GM12878 (cell line): ENCODE results near the gene ATP2A3. TPM values are rescaled to one million over a fixed set of nuclear protein-coding genes. Genes with fewer than 3 reads are reported as not detected.
A peak's percentile ranks its signal among the peaks of the same experiment; 100 is the strongest.

Source experiments
- DPF2 ChIP-seq: fragments of 450-650 bp; IDR thresholded peaks from 2 replicates; pipeline ENCODE4 v1.6.1; 2017; ENCODE audit warnings: mild to moderate bottlenecking
- EZH2 ChIP-seq: IDR thresholded peaks from 2 replicates; pipeline ENCODE4 v1.6.1; 2012; ENCODE audit warnings: low read depth, mild to moderate bottlenecking, control low read depth, inconsistent platforms, low read length, borderline replicate concordance; ENCODE audit not compliant: control insufficient read depth
- HCFC1 ChIP-seq: fragments of 150-350 bp; IDR thresholded peaks from 2 replicates; pipeline ENCODE4 v1.6.1; 2014; ENCODE audit warnings: low read length
- HDGF ChIP-seq: fragments of 450-650 bp; IDR thresholded peaks from 2 replicates; pipeline ENCODE4 v1.6.1; 2016; ENCODE audit warnings: antibody characterized with exemption
- IKZF2 ChIP-seq, 2 experiments: fragments of 450-650 bp; IDR thresholded peaks; 2 replicates each; pipeline ENCODE4 v1.6.1; 2017; ENCODE audit warnings: mild to moderate bottlenecking in 2 of 2, moderate library complexity in 2 of 2
- NBN ChIP-seq: fragments of 450-650 bp; IDR thresholded peaks from 2 replicates; pipeline ENCODE4 v1.6.1; 2016
- NRF1 ChIP-seq: conservative IDR thresholded peaks from 2 replicates; pipeline ENCODE4 v1.6.1; 2011; ENCODE audit warnings: mild to moderate bottlenecking, low read depth, low read length, improper control_type of control experiment
- PAX8 ChIP-seq: fragments of 450-650 bp; IDR thresholded peaks from 2 replicates; pipeline ENCODE4 v1.6.1; 2017; ENCODE audit warnings: mild to moderate bottlenecking, moderate library complexity
- RAD21 ChIP-seq: IDR thresholded peaks from 2 replicates; pipeline ENCODE4 v1.6.1; 2011; ENCODE audit warnings: mild to moderate bottlenecking, low read depth, low read length, moderate library complexity; ENCODE audit not compliant: insufficient read depth
- TCF12 ChIP-seq: IDR thresholded peaks from 2 replicates; pipeline ENCODE4 v1.6.1; 2011; ENCODE audit warnings: low read depth, mild to moderate bottlenecking, low read length
- TCF3 ChIP-seq: IDR thresholded peaks from 2 replicates; pipeline ENCODE4 v1.6.1; 2012; ENCODE audit warnings: low read depth, mild to moderate bottlenecking, low read length, borderline replicate concordance; ENCODE audit not compliant: insufficient read depth
- ZNF24 ChIP-seq: fragments of 450-650 bp; IDR thresholded peaks from 2 replicates; pipeline ENCODE4 v1.6.1; 2017; ENCODE audit warnings: antibody characterized with exemption, mild to moderate bottlenecking
- ZNF622 ChIP-seq: fragments of 450-650 bp; IDR thresholded peaks from 2 replicates; pipeline ENCODE4 v1.6.1; 2017; ENCODE audit warnings: mild to moderate bottlenecking, inconsistent platforms
- polyA plus RNA-seq, 11 experiments: library from polyadenylated mRNA; depleted of rRNA in 4 of 11; unstranded in 6 of 11; stranded (reverse) in 5 of 11; fragments of >200 nt; fragmentation: Nextera tagmentation in 4 of 11; fragmentation: Illumina TruSeq in 1 of 11; extraction: Ambion mirVana in 4 of 11; extraction: Trizol in 1 of 11; gene quantifications; 1 replicate in 1 of 11; 2 replicates in 10 of 11; pipeline versions ENCODE4 v1.2.1 to v1.2.3, GENCODE V29; 2011 to 2016; ENCODE audit warnings: inconsistent platforms in 2 of 11, missing spikeins in 2 of 11, low read depth in 1 of 11
- total RNA-seq, 4 experiments: library from RNA; depleted of rRNA in 3 of 4; stranded (reverse); fragments of >200 nt in 3 of 4; fragmentation: Illumina TruSeq in 1 of 4; extraction: Trizol in 1 of 4; gene quantifications; 2 replicates each; pipeline versions ENCODE4 v1.2.1 to v1.2.3, GENCODE V29; 2013 to 2021
- TF ChIP-seq, protein P1 (sequence below): IDR thresholded peaks from 2 replicates; pipeline ENCODE4 v1.6.1; 2012; ENCODE audit warnings: improper control_type of control experiment, low read depth, low read length; ENCODE audit not compliant: insufficient replicate concordance
- TF ChIP-seq, protein P2 (sequence below): fragments of 450-650 bp; IDR thresholded peaks from 2 replicates; pipeline ENCODE4 v1.6.1; 2014; ENCODE audit warnings: mild to moderate bottlenecking
- TF ChIP-seq, protein P3 (sequence below): fragments of 450-650 bp; IDR thresholded peaks from 2 replicates; pipeline ENCODE4 v1.6.1; 2016; ENCODE audit warnings: mild to moderate bottlenecking, moderate library complexity, borderline replicate concordance
- TF ChIP-seq, protein P4 (sequence below): IDR thresholded peaks from 2 replicates; pipeline ENCODE4 v1.6.1; 2012; ENCODE audit warnings: mild to moderate bottlenecking, low read depth, low read length

ATP2A3 gene
- total and polyA plus RNA-seq, 10 of the 15 experiments (the other 5 are each of a cell fraction or from before 2014, with no cell fraction given) = 1.0 to 99.2 (median 37.9) TPM

DNA sequence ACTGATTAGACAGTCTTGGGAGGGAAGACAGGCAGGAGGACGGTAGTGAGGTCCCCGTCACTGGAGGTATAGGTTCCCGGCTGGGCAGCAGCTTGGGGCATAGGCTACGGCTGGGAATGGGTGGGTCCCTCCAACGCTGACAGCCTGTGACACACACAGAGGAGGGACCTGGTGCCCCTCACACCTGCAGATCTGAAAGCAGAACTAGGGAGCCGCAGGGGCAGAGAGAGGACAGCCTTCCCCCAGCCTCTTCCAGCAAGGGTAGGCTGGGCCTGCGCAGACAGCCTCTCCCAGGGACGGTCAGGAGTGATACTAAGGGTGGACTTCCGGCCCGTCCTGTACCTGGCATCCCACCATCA, 49.9 kb downstream of the ATP2A3 start (continued):
- TF ChIP-seq, protein P1, sequence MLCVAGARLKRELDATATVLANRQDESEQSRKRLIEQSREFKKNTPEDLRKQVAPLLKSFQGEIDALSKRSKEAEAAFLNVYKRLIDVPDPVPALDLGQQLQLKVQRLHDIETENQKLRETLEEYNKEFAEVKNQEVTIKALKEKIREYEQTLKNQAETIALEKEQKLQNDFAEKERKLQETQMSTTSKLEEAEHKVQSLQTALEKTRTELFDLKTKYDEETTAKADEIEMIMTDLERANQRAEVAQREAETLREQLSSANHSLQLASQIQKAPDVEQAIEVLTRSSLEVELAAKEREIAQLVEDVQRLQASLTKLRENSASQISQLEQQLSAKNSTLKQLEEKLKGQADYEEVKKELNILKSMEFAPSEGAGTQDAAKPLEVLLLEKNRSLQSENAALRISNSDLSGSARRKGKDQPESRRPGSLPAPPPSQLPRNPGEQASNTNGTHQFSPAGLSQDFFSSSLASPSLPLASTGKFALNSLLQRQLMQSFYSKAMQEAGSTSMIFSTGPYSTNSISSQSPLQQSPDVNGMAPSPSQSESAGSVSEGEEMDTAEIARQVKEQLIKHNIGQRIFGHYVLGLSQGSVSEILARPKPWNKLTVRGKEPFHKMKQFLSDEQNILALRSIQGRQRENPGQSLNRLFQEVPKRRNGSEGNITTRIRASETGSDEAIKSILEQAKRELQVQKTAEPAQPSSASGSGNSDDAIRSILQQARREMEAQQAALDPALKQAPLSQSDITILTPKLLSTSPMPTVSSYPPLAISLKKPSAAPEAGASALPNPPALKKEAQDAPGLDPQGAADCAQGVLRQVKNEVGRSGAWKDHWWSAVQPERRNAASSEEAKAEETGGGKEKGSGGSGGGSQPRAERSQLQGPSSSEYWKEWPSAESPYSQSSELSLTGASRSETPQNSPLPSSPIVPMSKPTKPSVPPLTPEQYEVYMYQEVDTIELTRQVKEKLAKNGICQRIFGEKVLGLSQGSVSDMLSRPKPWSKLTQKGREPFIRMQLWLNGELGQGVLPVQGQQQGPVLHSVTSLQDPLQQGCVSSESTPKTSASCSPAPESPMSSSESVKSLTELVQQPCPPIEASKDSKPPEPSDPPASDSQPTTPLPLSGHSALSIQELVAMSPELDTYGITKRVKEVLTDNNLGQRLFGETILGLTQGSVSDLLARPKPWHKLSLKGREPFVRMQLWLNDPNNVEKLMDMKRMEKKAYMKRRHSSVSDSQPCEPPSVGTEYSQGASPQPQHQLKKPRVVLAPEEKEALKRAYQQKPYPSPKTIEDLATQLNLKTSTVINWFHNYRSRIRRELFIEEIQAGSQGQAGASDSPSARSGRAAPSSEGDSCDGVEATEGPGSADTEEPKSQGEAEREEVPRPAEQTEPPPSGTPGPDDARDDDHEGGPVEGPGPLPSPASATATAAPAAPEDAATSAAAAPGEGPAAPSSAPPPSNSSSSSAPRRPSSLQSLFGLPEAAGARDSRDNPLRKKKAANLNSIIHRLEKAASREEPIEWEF = no peak
- TF ChIP-seq TCF3 = peak; percentile 88
- TF ChIP-seq EZH2 = no peak
- TF ChIP-seq, protein P2, sequence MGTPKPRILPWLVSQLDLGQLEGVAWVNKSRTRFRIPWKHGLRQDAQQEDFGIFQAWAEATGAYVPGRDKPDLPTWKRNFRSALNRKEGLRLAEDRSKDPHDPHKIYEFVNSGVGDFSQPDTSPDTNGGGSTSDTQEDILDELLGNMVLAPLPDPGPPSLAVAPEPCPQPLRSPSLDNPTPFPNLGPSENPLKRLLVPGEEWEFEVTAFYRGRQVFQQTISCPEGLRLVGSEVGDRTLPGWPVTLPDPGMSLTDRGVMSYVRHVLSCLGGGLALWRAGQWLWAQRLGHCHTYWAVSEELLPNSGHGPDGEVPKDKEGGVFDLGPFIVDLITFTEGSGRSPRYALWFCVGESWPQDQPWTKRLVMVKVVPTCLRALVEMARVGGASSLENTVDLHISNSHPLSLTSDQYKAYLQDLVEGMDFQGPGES = no peak
- TF ChIP-seq HDGF = peak; percentile 49
- TF ChIP-seq ZNF24 = no peak
- TF ChIP-seq NBN = 0 out of 2 replicates have a peak, but pooled peaks have one; percentile 35
- no peak for TF ChIP-seq ZNF622
- TF ChIP-seq HCFC1 = no peak
- TF ChIP-seq, protein P3, sequence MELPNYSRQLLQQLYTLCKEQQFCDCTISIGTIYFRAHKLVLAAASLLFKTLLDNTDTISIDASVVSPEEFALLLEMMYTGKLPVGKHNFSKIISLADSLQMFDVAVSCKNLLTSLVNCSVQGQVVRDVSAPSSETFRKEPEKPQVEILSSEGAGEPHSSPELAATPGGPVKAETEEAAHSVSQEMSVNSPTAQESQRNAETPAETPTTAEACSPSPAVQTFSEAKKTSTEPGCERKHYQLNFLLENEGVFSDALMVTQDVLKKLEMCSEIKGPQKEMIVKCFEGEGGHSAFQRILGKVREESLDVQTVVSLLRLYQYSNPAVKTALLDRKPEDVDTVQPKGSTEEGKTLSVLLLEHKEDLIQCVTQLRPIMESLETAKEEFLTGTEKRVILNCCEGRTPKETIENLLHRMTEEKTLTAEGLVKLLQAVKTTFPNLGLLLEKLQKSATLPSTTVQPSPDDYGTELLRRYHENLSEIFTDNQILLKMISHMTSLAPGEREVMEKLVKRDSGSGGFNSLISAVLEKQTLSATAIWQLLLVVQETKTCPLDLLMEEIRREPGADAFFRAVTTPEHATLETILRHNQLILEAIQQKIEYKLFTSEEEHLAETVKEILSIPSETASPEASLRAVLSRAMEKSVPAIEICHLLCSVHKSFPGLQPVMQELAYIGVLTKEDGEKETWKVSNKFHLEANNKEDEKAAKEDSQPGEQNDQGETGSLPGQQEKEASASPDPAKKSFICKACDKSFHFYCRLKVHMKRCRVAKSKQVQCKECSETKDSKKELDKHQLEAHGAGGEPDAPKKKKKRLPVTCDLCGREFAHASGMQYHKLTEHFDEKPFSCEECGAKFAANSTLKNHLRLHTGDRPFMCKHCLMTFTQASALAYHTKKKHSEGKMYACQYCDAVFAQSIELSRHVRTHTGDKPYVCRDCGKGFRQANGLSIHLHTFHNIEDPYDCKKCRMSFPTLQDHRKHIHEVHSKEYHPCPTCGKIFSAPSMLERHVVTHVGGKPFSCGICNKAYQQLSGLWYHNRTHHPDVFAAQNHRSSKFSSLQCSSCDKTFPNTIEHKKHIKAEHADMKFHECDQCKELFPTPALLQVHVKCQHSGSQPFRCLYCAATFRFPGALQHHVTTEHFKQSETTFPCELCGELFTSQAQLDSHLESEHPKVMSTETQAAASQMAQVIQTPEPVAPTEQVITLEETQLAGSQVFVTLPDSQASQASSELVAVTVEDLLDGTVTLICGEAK = no peak
- no peak for TF ChIP-seq PAX8
- TF ChIP-seq NRF1 = peak; percentile 31; the same call in 1 of the 2 replicates
- TF ChIP-seq RAD21 = no peak
- TF ChIP-seq DPF2 = peak; percentile 48; the same call in 1 of the 2 replicates
- TF ChIP-seq TCF12 = peak; percentile 89
- TF ChIP-seq IKZF2 (IDR thresholded peaks at IDR 0.05) = peak; percentile 4 to 26; a peak in 2 of 4 replicates
- TF ChIP-seq, protein P4, sequence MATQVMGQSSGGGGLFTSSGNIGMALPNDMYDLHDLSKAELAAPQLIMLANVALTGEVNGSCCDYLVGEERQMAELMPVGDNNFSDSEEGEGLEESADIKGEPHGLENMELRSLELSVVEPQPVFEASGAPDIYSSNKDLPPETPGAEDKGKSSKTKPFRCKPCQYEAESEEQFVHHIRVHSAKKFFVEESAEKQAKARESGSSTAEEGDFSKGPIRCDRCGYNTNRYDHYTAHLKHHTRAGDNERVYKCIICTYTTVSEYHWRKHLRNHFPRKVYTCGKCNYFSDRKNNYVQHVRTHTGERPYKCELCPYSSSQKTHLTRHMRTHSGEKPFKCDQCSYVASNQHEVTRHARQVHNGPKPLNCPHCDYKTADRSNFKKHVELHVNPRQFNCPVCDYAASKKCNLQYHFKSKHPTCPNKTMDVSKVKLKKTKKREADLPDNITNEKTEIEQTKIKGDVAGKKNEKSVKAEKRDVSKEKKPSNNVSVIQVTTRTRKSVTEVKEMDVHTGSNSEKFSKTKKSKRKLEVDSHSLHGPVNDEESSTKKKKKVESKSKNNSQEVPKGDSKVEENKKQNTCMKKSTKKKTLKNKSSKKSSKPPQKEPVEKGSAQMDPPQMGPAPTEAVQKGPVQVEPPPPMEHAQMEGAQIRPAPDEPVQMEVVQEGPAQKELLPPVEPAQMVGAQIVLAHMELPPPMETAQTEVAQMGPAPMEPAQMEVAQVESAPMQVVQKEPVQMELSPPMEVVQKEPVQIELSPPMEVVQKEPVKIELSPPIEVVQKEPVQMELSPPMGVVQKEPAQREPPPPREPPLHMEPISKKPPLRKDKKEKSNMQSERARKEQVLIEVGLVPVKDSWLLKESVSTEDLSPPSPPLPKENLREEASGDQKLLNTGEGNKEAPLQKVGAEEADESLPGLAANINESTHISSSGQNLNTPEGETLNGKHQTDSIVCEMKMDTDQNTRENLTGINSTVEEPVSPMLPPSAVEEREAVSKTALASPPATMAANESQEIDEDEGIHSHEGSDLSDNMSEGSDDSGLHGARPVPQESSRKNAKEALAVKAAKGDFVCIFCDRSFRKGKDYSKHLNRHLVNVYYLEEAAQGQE = no peak
